Activated CD4-positive, alpha-beta T cell treated with anti-CD3 and anti-CD28 coated beads, Interleukin-2, amount 50 U/mL, for 48 hours (primary cell): ENCODE results near the gene PIAS2.
"Not testable (repeated sequence)": the region's sequence is repeated elsewhere in the genome, so short reads cannot be mapped to it uniquely, and the experiment has no call there.

Source experiments
- DNase-seq, 2 experiments: peaks; one replicate each; pipeline ENCODE4 v3.0.0-alpha.2; 2020

Gene PIAS2

DNA sequence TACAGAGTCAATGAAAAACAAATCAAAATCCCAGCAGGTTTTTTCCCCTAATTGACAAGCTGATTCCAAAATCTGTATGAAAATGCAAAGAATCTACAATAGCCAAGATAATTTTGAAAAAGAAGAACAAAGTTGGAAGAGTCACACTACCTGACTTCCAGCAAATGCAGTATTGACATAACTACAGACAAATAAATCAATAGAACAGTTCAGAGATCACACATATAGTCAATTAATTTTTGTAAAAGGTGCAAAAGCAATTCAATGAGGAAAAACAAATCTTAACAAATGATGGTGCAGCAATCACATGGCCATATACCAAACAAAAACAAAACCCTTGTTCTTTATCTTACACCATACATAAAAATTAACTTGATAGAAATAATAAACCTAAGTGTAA is 85.9 kb downstream of the PIAS2 start:
- no peak for DNase-seq

DNA sequence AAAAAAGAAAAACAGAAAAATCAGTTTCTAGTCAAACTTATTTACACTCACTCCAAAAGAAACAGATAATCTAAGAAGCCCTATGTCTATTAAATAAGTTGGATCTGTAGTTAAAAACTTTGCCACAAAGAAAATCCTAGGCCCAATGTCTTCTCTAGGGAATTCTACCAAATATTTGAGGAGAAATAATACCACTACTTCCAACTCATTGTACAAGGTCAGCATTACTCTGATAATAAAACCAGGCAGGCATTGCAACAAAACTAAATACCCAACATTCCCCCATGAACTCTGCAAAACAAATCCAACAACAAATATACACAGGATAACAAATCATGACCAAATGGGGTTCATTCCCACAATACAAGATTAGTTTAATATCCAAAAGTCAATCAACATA is 86.7 kb downstream of the PIAS2 start:
- DNase-seq = no peak

DNA sequence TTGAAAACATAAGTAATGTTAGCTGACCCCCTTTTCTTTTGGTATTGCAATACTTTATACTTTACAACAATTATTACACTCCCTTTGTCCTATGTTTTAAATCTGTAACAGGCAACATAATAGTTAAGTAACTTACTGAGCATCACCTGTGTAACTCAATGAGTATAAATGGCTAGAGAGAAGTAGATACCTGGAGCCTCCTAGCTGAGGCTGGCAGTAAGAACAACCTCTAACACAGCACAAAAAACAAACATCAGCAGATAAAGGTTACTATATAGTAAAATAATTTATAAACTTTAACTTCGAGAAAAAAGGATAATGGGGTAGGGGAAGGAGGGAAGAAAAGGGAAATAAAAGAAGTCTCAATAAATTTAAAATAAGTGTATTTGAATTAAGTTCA is 87.4 kb downstream of the PIAS2 start:
- no peak for DNase-seq

DNA sequence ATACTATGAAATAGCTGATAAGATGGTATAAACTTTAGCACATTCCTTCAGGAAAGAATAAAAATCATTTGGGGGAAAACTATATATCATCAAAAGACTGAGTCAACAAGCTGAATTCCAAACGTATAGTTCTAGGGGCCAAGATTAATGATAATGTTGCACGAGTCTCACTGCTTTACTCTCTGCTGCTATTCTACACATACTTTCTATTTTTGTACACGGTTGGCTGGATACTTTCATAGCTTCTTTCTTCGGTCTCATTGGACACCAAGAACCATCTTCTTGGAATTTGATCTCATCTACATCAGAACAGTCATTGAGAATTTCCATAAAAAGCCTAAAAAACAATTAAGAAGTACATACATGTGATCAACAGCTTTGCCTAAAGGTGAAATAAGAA is 87.8 kb downstream of the PIAS2 start:
- DNase-seq = no peak

DNA sequence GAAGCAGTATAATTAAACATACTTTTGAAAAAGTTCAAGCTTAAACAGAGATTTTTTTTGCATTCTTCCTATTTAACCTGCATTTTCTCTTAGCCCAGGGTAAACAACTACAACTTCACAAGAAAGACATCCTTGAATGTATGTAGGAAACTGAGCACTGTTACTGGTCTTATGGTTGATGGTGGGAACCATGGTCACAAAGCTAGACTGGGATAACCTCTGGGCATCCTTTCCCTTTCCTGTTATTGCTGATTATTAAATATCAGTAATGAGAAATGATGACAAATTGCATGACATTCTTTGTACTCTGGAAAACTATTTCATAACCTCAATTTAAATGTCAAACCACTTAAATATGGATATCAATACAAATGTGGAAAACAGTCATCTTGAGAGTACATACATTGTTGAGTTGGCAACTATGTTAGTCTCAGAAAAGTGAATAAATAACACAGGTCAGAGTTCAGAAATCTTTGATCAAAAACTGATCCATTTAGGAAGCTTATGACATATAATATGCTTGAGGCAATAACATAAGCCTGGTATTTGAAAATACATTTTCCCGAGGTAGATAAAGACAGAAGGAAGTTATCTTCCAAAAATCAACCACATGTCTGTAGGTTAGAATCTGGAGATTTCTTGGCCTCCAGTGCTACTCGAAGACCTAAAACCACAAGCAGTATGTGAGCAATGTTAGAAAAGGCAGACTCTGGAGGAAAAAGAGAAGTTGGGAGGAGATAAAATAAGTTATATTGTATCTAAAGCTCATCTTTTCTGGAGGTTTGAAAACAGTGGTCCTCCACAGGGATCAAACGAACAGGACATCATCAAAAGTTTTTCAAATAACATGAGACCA is 95.2 kb downstream of the PIAS2 start:
- DNase-seq = no peak

DNA sequence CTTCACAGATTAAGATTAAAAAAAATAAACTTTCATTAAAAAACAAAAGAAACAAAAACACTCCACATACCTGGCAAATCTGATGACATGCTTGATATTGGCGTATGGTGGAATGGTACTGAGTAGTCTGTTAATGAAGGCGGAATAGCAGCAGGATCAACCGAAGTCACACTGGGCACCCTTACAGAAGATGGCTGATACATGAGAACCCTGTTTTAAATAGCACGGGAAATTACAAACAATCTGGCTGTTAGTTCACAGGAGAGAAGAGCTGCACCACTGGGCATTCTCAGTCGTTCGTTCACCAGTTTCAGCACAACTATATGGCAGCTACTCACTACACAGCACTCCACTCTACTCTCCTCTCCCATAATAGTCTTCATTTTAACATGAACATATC is 96.4 kb downstream of the PIAS2 start:
- no peak for DNase-seq

DNA sequence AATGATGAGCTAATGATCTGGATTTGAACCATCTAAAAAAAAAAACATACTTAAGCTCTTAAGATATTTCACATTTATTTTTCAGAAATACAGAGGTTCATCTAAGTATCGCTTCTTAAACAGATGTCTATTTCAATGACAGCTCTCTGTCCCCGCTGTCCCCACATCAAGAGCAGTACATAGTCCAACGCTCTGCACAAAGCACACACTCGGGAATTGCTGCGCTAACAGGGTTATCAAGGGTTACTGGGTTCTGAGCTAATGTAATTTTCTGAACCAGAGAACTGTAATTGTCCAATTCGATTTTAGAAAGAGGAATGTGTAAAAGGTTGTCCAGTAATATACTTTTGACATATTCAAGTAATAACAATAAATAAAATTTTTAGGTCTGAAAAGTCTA is 101.6 kb downstream of the PIAS2 start:
- no peak for DNase-seq

DNA sequence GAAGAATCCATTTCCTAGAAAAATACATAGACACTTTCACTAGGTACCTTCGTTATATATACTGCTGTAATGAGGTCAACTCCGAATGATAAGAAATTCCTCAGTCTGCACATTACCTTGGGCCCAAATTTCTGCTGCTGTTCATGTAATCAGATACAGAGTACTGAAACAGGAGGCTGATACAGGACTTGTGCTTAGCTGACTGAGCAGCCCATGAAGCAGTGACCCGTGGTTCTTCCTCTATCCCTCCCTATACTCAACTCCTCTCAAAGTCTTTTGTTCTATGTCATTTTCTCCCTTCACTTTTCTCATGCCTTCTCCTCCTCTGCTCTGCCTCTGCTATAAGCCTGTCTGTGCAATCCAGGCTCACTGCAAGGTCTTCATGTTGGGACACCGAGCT is 102.9 kb downstream of the PIAS2 start:
- no peak for DNase-seq

DNA sequence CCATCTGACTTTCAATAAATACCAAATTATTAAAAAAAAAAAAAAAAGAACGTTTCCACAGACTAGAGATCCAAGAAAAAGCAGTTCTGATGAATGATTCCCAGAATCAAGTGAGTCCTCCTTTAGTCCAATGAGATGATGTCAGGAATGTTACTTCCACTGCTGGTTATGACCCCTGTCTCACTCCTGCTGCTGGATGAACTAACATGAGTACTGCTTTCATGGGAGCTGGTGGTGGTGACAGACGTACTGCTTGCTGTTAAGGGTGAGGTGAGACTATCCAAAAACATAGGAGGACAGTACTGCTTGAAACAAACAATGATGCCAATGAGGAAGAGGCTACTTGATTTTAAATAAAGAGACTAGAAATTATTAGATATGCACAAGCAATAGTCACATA is 105.0 kb downstream of the PIAS2 start:
- no peak for DNase-seq

DNA sequence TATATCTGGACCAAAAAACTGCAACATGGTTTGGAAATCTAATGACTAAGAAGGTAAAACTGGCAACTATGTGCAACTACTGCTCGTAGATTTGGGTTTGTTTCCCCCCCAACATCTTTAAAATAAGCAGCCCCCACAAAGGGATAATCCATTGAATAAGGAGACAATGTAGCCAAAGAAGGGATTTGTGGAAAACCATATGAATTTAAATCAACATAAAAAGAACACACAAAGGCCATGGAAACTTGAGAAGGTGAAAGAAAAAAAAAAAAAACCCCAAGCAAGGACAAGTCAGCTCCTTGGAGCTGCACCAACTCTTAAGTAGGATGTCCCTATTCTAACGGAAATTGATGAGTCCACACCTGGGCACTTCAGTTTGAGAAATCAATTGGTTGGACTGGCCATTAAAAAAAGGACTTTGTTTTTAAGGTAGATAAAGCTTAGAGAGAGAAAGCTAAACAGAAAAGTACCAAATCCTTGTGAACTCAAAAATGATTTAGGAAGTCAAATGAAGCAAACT is 106.8 kb downstream of the PIAS2 start:
- DNase-seq = no peak

DNA sequence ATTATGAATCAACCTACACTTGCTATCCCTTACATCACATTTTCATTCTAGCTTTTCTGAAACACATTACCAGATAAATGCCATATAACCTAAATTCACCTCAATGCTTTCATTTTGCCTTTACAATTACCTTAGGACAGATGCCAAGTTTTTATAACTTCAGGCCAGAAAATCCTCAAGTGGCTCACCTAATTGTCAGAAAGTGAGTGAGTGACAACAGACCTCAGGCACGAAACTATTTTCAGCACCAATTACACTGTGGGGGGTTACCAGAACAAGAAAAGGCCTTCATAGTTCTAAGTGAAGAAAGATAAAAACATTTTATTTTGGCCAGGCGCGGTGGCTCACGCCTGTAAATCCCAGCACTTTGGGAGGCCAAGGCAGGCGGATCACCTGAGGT is 108.2 kb downstream of the PIAS2 start:
- no peak for DNase-seq

DNA sequence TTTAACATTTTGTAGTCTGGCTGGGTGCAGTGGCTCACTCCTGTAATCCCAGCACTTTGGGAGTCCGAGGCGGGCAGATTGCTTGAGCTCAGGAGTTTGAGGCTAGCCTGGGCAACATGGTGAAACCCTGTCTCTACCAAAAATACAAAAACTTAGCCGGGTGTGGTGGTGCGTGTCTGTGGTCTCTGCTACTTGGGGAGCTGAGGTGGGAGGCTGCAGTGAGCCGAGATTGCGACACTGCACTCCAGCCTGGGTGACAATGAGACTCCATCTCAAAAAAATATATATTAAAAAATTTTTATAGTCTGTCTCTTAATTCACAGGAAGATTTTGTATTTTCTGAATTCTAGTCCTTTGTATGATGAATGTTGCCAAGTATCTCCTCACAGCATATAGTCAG is 121.4 kb downstream of the PIAS2 start:
- DNase-seq = not testable (repeated sequence)

DNA sequence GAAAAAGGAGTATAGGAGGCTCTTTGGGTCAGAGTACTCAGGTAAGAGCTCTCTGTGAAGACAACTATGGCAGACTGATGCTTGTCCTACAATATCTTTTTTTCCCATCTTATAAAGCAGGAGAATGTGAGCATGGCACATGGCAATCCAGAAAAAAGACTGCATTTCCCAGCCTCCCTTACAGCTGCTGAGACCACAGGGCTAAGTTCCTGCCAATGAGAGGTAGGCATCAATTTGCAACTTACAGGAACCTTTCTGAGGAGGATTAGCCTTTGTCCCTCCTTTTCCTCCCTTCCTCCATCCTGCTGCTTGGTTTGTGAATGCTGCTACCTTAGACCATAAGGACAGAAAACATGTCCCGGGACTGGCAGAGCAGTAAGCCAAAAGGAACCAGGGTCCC is 122.7 kb downstream of the PIAS2 start:
- DNase-seq = no peak

DNA sequence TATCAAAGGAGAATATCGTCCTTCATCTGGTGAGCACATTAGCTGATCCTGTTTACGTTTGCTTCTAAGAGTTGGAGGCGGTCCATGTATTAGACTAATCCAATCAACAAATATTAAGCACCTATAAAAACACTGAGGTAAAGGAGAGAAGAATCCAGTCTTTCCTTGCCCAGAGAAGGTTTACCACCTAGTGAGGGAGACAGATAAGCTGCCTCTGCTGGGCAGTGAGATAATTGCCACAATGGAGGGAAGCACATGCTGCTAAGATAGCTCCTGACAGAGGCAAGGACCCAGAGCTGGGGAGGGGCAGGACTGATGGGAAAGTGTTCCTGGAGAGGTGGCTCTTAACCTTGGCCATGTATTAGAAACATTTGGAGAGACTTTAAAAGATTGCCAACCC is 123.7 kb downstream of the PIAS2 start:
- no peak for DNase-seq

DNA sequence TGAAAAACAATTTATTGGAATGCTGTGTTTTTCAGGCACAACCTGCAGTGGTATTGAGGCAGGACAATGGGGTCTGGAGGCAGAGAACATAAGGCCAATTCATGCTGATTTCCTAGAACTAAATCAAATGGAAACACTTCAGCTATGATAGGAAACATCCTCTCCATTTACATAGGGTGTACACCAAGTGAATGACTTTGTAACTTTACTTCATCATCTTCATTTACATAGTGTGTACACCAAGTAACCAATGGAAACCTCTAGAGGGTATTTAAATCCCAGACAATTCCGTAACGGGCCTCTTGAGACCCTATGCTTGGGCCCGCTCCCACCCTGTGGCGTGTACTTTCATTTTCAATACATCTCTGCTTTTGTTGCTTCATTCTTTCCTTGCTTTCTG is 128.2 kb downstream of the PIAS2 start:
- no peak for DNase-seq

DNA sequence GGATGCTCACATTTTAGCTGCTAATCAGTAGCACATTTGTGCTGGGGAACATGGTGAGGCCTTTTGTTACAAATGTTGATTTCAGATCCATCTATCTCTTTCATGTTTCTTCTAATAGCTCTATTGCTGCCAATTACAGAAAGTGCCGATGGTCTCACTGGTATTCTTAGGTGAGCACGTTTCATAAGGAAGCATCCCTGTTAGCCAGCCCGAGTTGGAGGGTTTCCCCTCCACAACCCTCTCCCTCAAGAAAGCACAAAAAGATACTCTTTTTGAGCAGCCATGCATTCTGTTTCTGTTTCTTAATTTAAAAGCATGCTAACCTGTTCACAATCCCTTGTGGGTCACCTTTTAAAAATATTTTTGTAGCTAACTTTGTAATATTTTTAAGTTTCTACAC is 129.6 kb downstream of the PIAS2 start:
- DNase-seq = no peak

DNA sequence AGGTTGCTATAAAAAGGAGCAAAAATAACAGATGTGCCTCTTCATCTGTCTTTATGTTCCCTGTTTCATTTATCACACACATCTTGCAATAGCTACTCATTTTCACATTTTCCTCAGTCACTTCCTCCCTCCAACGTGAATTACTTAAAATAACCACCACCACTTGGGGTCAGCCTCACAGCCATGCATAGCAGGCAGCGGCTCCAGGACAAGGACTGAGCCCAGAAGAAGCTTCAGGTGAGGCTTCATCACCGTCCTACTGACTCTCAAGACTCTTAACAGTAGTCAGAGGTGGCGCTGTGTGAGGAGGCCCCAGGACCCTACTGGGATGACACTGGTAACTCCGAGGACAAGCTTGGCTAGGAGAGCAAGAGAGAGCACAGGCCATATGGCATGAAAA is 144.9 kb downstream of the PIAS2 start:
- DNase-seq = no peak

DNA sequence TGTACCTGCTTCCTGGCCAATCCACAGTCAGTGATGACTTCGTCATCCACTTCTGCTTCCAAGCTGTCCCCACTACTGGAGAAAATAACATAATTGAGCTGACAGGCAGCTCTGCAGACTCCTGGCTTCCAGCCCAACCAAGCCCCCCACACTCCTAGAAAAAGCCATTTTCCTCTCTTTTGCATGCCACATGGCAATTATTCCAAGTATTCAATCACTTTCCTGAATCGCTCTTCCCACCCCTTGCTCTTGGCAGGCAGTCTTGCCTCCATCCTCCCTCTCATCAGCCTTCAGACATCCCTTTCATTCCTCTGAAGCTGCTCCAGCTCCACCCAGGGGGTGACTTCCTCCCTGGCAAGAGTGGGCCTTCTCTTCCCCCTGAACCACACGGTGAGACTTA is 146.2 kb downstream of the PIAS2 start:
- no peak for DNase-seq

DNA sequence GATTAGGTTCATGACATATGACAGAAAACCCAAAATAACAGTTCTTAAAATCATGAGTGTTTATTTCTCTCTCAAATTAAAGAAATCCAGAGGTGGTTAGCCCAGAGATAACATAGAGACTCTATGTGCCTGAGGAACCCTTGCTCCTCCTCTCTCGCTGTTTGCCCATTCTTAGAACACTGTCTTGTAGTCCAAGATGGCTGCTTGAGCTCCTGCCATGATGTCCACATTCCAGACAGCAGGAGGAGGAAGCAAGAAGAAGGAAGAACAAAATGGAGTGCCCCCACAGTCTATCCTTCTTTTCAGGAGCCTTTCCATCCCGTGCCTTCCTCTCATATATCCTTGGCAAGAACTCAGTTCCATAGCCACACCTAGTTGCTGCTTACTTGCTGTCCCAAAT is 146.6 kb downstream of the PIAS2 start:
- DNase-seq = no peak

DNA sequence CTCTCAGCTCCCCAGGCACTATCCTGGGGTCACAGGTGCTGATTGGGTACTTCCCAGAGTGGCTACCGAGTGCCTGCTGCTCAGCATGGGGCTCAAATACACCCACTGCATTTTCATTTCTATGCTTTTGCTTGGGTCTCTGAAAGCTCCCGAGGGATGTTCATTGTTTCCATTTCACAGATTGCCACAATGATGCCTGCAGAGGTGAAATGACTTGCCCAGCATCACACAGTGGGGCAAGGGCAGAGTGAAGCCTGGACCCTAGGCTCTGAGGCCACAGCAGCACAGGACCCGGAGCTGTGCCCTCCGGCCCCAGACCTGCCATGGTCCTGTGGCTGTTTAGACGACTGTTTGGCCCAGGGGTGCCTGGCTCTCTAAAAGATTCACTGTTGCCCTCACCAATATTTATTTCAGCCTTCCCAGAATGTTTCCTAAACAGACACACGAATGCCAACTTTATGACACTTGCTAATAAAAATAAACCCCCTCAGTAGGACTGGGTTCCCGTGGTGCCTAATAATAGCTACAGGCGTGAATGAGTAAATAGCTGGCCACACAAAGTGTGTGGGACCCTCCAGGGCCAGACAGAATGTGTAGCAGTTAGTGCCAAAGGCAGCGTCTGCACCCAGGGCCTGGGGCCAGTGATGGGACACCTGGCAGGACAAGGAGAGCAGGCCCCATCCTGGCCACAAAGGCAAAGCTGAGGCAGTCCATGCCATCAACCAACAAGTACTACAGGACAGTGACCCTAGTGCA is 149.0 kb downstream of the PIAS2 start:
- no peak for DNase-seq

DNA sequence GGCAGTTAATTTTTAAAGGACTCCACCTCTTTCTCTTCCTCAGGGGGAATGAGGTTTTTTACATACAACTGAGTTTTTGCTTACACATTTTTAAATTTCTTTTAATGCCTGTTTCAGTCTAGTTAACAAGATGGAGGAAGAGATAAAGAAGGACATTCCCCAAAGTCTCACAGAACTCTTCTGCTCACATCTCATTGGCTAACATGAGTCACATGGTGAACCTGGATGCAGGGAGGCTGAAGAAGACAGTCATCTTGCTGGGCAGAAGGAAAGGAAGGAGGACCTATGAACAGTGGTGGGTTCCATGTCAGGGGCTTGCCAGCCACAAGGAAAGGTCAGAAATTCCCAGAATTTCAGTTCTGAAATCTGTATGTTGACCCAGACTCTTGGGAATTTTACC is 150.1 kb downstream of the PIAS2 start:
- no peak for DNase-seq

DNA sequence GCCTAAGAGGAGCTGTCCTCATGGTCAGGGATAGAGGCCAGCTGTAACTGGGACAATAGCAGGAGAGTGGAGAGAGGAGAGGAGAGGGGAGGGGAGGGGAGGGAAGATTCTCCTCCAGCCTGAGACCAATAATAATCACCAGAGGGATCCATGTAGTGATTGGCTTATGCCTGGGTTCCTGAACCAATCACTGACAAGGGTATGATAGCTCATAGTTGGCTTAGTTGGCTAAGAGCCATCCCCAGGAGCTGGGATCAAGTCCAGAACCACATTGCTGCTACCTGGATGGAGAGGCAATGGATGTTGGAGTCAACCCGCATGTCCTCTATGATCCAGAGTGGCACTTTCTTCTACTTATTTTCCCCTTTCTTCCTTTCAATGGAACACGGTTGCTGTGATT is 152.7 kb downstream of the PIAS2 start:
- no peak for DNase-seq

DNA sequence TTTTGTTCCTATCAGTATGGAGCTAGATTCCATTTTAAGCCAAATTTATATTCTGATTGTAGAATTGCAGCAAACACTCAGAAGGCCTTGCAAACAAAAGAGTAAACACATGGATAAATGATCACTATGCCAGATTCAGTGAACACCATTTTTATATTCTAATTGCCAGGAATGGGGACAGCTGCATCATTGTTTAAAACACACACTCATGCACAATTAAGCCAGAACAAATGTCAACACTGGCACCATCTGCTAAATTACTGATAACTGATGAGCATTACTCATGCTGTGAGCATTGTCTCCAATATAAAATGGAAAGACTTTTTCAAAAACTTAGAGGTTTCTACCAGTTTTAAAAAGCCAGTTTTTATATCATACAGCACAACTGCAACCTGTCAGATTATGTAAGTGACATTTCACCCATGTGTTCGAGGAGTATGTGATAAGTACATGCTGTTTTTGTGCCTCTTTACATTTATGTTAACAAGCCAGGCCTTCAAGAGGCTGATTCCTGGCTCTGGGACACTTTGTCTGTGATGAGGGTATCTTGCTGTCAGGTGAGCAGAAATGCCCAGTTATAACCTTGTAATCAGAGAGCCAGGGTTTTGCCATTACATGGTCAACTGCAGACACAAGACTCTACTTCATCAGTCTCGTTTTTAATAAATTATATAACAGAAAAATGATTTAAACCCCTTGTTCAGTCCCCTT is 156.1 kb downstream of the PIAS2 start:
- no peak for DNase-seq

DNA sequence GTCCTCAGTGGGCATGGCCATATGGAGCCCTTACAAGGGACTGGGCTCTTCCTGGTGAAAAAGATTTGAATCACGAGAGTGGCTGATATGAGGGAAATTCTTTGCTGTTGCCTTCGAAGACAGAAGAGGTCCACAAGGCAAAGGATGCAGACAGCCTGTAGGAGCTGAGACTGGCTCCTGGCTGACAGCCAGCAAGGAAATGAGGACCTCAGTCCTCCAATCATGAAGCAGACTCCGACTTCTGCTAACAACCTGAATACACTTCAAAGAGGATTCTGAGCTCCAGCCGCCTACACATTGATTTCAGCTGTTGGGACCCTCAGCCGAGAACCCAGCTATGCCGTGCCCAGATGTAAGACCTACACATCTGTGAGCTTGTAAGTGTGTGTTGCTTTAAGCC is 157.4 kb downstream of the PIAS2 start:
- no peak for DNase-seq
